ENCODE results near the gene PIGQ. TPM values are rescaled to one million over a fixed set of nuclear protein-coding genes. Genes with fewer than 3 reads are reported as not detected.

PIGQ gene
- polyA plus RNA-seq, 1 of the 3 experiments (the other 2 are of a cell fraction), result 38.7 TPM

GRCh38 chr16:522320-523096, 47.3 kb upstream of the PIGQ start:
- TF ChIP-seq FOXJ3 (CRISPR knock-in tag; IDR thresholded peaks at IDR 0.05) (no peak), GATA2 (CRISPR knock-in tag; IDR thresholded peaks at IDR 0.05) (no peak), FOSL2 (IDR thresholded peaks at IDR 0.05; ENCODE audit: borderline replicate concordance, low read depth) (no peak), ELF1 (IDR thresholded peaks at IDR 0.05) (no peak), GABPA (IDR thresholded peaks at IDR 0.05; ENCODE audit: low read depth) (no peak), TAF1 (IDR thresholded peaks at IDR 0.05; ENCODE audit: borderline replicate concordance, low read depth, low read length) (no peak)
- TF ChIP-seq, protein P1, sequence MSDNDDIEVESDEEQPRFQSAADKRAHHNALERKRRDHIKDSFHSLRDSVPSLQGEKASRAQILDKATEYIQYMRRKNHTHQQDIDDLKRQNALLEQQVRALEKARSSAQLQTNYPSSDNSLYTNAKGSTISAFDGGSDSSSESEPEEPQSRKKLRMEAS (IDR thresholded peaks at IDR 0.05; ENCODE audit: low read depth), result no peak
- DNase-seq, result no peak
- H3K79me2 ChIP-seq (ENCODE audit: insufficient read depth), result peaks cover 18% of the 10 kb centered on the region; the same call in 1 of the 2 replicates
- peaks cover 11 to 16% of the 10 kb centered on the region in 2 experiments; a peak in 3 of 4 replicates for H3K4me1 ChIP-seq (ENCODE audit: control insufficient read depth in 1 of 2, insufficient read depth in 2 of 2, low read depth in 1 of 2, low read length in 1 of 2)
- H3F3A ChIP-seq (replicated peaks; ENCODE audit: insufficient read depth), result peaks cover 18% of the 10 kb centered on the region
- H3K27ac ChIP-seq (ENCODE audit: low read depth in 2 of 2, low read length in 1 of 2), result no peak overlapping the region; a peak in 1 of 4 replicates
- H3K27me3 ChIP-seq (ENCODE audit: insufficient read depth), result no peaks in the 10 kb centered on the region
- no peak overlapping the region for H3K4me3 ChIP-seq (ENCODE audit: low read depth in 2 of 2, low read length in 1 of 2)
- no peaks in the 10 kb centered on the region for H3K9me2 ChIP-seq
- H3K9ac ChIP-seq, result no peak overlapping the region
- CTCF ChIA-PET, result interaction anchor here (1.2 kb wide), 1 partner anchor 27 kb away, joined by 3 read pairs; no protein-coding TSS in a partner anchor
- no peak overlapping the region for H2AFZ ChIP-seq (ENCODE audit: low read depth)
- peaks cover 18% of the 10 kb centered on the region for H4K20me1 ChIP-seq (ENCODE audit: insufficient read depth)
- H3K36me3 ChIP-seq (replicated peaks in 1 of 2; ENCODE audit: control insufficient read depth in 1 of 2, insufficient read depth in 2 of 2, low read length in 1 of 2), result peaks cover 0 to 20% of the 10 kb centered on the region in 2 experiments
- no peak overlapping the region for H3K4me2 ChIP-seq
- H3K9me3 ChIP-seq, result no peaks in the 10 kb centered on the region
- POLR2A ChIA-PET, result interaction anchor here (1.3 kb wide), 1 partner anchor 43 kb away, joined by 3 read pairs; no protein-coding TSS in a partner anchor
- 94% methylated on average over 17 of the region's 23 CpGs for WGBS (ENCODE audit: low lambda C conversion rate)

DNA sequence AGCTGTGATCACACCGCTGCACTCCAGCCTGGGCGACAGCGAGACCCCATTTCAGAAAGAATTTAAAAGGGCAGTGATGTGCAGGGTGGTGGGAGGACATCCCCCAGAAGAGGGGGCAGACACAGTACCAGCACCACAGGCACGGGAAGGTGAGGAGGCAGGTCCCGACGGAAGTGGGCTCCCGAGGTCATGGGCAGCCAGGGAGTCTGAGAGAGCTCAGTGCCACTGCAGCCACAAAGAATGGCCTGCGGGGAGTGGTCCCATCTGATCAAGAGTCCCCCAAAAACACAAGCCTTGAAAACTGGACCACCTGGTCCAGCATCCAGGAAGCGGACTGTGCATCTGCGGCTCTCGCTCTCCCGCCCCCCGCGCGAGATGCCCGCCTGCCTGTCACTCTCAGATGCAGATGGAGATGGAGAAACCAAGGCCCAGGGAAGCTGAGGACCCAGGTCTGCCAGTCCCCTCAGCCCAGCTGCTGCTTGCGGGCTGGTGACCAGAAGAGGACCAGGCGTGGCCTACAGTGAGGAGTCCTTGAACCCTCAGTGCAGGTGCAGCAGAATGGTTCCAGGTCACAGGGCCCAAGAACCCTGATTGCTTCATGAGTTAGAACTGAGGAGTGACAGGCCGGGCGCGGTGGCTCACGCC, 46.5 kb upstream of the PIGQ start:
- Histone ChIP-seq H3K4me2 (no peak overlapping the region), H3K27ac (ENCODE audit: low read depth in 2 of 2, low read length in 1 of 2) (no peak overlapping the region), H3K27me3 (ENCODE audit: insufficient read depth) (no peaks in the 10 kb centered on the region), H3K36me3 (replicated peaks in 1 of 2; ENCODE audit: control insufficient read depth in 1 of 2, insufficient read depth in 2 of 2, low read length in 1 of 2) (peaks cover 0 to 20% of the 10 kb centered on the region in 2 experiments), H3K4me3 (ENCODE audit: low read depth in 2 of 2, low read length in 1 of 2) (no peak overlapping the region), H4K20me1 (ENCODE audit: insufficient read depth) (peaks cover 18% of the 10 kb centered on the region), H3K4me1 (ENCODE audit: control insufficient read depth in 1 of 2, insufficient read depth in 2 of 2, low read depth in 1 of 2, low read length in 1 of 2) (peaks cover 11 to 16% of the 10 kb centered on the region in 2 experiments; a peak in 3 of 4 replicates), H3K9ac (no peak overlapping the region), H2AFZ (ENCODE audit: low read depth) (no peak overlapping the region), H3K9me2 (no peaks in the 10 kb centered on the region), H3K9me3 (no peaks in the 10 kb centered on the region), H3K79me2 (ENCODE audit: insufficient read depth) (peaks cover 21% of the 10 kb centered on the region; the same call in 1 of the 2 replicates), H3F3A (replicated peaks; ENCODE audit: insufficient read depth) (peaks cover 19% of the 10 kb centered on the region)
- DNase-seq, result no peak
- 98% methylated on average over 19 of the region's 22 CpGs for WGBS (ENCODE audit: low lambda C conversion rate)
- ChIA-PET CTCF (interaction anchor here (1.2 kb wide), 1 partner anchor 28 kb away, joined by 3 read pairs; no protein-coding TSS in a partner anchor), POLR2A (interaction anchor here (1.3 kb wide), 1 partner anchor 42 kb away, joined by 3 read pairs; no protein-coding TSS in a partner anchor)
- TF ChIP-seq, protein P1 (IDR thresholded peaks at IDR 0.05; ENCODE audit: low read depth), result no peak
- TF ChIP-seq RAD21 (IDR thresholded peaks at IDR 0.05; ENCODE audit: low read length) (no peak), SMC3 (IDR thresholded peaks at IDR 0.05; ENCODE audit: low read depth, low read length) (no peak), MXI1 (IDR thresholded peaks at IDR 0.05; ENCODE audit: low read depth, low read length) (no peak), EZH2phosphoT487 (IDR thresholded peaks at IDR 0.05; ENCODE audit: borderline replicate concordance, low read depth) (no peak), RCOR1 (IDR thresholded peaks at IDR 0.05; ENCODE audit: low read length) (no peak), RFX5 (IDR thresholded peaks at IDR 0.05; ENCODE audit: low read length) (no peak), FOXM1 (IDR thresholded peaks at IDR 0.05; ENCODE audit: low read depth) (no peak), TEAD4 (IDR thresholded peaks at IDR 0.05; ENCODE audit: borderline replicate concordance, insufficient read depth) (no peak), YY1 (IDR thresholded peaks at IDR 0.05; ENCODE audit: low read depth) (no peak), ELF1 (IDR thresholded peaks at IDR 0.05) (no peak), PBX3 (IDR thresholded peaks at IDR 0.05) (no peak), MEF2A (IDR thresholded peaks at IDR 0.05; ENCODE audit: borderline replicate concordance, low read depth) (no peak)
- TF ChIP-seq, protein P2, sequence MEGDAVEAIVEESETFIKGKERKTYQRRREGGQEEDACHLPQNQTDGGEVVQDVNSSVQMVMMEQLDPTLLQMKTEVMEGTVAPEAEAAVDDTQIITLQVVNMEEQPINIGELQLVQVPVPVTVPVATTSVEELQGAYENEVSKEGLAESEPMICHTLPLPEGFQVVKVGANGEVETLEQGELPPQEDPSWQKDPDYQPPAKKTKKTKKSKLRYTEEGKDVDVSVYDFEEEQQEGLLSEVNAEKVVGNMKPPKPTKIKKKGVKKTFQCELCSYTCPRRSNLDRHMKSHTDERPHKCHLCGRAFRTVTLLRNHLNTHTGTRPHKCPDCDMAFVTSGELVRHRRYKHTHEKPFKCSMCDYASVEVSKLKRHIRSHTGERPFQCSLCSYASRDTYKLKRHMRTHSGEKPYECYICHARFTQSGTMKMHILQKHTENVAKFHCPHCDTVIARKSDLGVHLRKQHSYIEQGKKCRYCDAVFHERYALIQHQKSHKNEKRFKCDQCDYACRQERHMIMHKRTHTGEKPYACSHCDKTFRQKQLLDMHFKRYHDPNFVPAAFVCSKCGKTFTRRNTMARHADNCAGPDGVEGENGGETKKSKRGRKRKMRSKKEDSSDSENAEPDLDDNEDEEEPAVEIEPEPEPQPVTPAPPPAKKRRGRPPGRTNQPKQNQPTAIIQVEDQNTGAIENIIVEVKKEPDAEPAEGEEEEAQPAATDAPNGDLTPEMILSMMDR (IDR thresholded peaks at IDR 0.05), result no peak
